PC-9 (cell line): ENCODE results near the gene TXNDC2. TPM values are rescaled to one million over a fixed set of nuclear protein-coding genes. Genes with fewer than 3 reads are reported as not detected.

Experiments
- BruUV-seq: library from RNA; stranded (reverse); fragments of 400-500 nt; replicated peaks from 2 replicates; lab custom pipeline; 2021; lab: Mats Ljungman, UMichigan
- CTCF ChIA-PET: fragments of 300-600 bp; sonication (Branson Sonifier 250); formaldehyde crosslinking; loops from one replicate; lab custom pipeline; 2022; ENCODE audit warnings: antibody characterized with exemption; lab: Charles Lee
- POLR2A ChIA-PET: fragments of 300-600 bp; sonication (Branson Sonifier 250); formaldehyde crosslinking; loops from one replicate; lab custom pipeline; 2022; ENCODE audit warnings: antibody characterized with exemption; ENCODE audit not compliant: unreplicated experiment; lab: Charles Lee
- DNase-seq, 2 experiments: peaks; one replicate each; pipeline versions ENCODE4 v3.0.0 to v3.0.0-alpha.2; 2015 to 2022; ENCODE audit warnings: mixed read lengths in 1 of 2
- H2AFZ ChIP-seq: fragments of 200-600 bp; sonication (generic); 2 replicates; pipeline ENCODE4 v1.8.1; 2017; ENCODE audit warnings: antibody characterized with exemption
- H3F3A ChIP-seq: fragments of 200-600 bp; sonication (generic); 2 replicates; pipeline ENCODE4 v1.8.1; 2017; ENCODE audit warnings: antibody characterized with exemption, mild to moderate bottlenecking, low read depth; ENCODE audit not compliant: insufficient read depth
- H3K27ac ChIP-seq: fragments of 200-600 bp; sonication (generic); 2 replicates; pipeline ENCODE4 v1.6.1; 2016; ENCODE audit warnings: mixed run types
- H3K27me3 ChIP-seq: fragments of 200-600 bp; sonication (generic); 2 replicates; pipeline ENCODE4 v1.6.1; 2016; ENCODE audit warnings: low read depth, mixed run types; ENCODE audit not compliant: insufficient read depth
- H3K36me3 ChIP-seq: fragments of 200-600 bp; sonication (generic); 2 replicates; pipeline ENCODE4 v1.6.1; 2016; ENCODE audit warnings: low read depth, mixed run types
- H3K4me1 ChIP-seq: fragments of 200-600 bp; sonication (generic); replicated peaks from 2 replicates; pipeline ENCODE4 v1.6.1; 2016; ENCODE audit warnings: mixed run types; ENCODE audit not compliant: insufficient read depth
- H3K4me2 ChIP-seq: fragments of 200-600 bp; sonication (generic); 2 replicates; pipeline ENCODE4 v1.6.1; 2017; ENCODE audit warnings: mixed run types
- H3K4me3 ChIP-seq: fragments of 200-600 bp; sonication (generic); 2 replicates; pipeline ENCODE4 v1.6.1; 2016; ENCODE audit warnings: mixed run types
- H3K79me2 ChIP-seq: fragments of 200-600 bp; sonication (generic); 2 replicates; pipeline ENCODE4 v1.6.1; 2017; ENCODE audit warnings: low read depth, mixed run types
- H3K9me2 ChIP-seq: fragments of 200-600 bp; sonication (generic); 2 replicates; pipeline ENCODE4 v1.8.1; 2017; ENCODE audit warnings: mild to moderate bottlenecking; ENCODE audit not compliant: insufficient read depth
- H3K9me3 ChIP-seq: fragments of 200-600 bp; sonication (generic); 2 replicates; pipeline ENCODE4 v1.8.1; 2016; ENCODE audit warnings: low read depth; ENCODE audit not compliant: insufficient read depth
- H4K20me1 ChIP-seq: fragments of 200-600 bp; sonication (generic); 2 replicates; pipeline ENCODE4 v1.8.1; 2017; ENCODE audit not compliant: insufficient read depth
- CTCF ChIP-seq: fragments of 200-600 bp; sonication (generic); conservative IDR thresholded peaks from 2 replicates; pipeline ENCODE4 v1.6.1; 2017; ENCODE audit warnings: mixed run types, antibody characterized with exemption, mild to moderate bottlenecking, moderate library complexity
- EZH2 ChIP-seq: fragments of 200-600 bp; sonication (generic); IDR thresholded peaks from 2 replicates; pipeline ENCODE4 v1.8.0; 2017; ENCODE audit warnings: antibody characterized with exemption, low read depth
- intact Hi-C: fragments of 100-400 bp; cut with micrococcal nuclease; formaldehyde crosslinking; loops from one replicate; pipeline ENCODE4 v1.10.0; 2022; ENCODE audit not compliant: unreplicated experiment
- total RNA-seq: library from RNA; stranded (reverse); gene quantifications from 2 replicates; pipeline ENCODE4 v1.2.3, GENCODE V29; 2021

The TXNDC2 gene
- total RNA-seq, 1 experiment from 2014 or later: 0.11 TPM

GRCh38 chr18:9915291-9916076 lies 29.7 kb downstream of the TXNDC2 start:
- Histone ChIP-seq H3F3A (peaks cover 23% of the 10 kb centered on the region), H3K79me2 (peaks cover 63% of the 10 kb centered on the region), H3K36me3 (0 out of 2 replicates have a peak, but pooled peaks cover 5% of the 10 kb centered on the region), H2AFZ (peak overlapping the region; percentile 23; the same call in 1 of the 2 replicates), H3K27me3 (no peaks in the 10 kb centered on the region), H3K4me3 (peak overlapping the region; percentile 99), H3K4me2 (peak overlapping the region; percentile 96), H3K4me1 (peaks cover 57% of the 10 kb centered on the region), H3K9me3 (no peaks in the 10 kb centered on the region), H3K27ac (peak overlapping the region; percentile 87), H4K20me1 (peaks cover 55% of the 10 kb centered on the region), H3K9me2 (no peaks in the 10 kb centered on the region)
- no peak for TF ChIP-seq EZH2
- no peak for TF ChIP-seq CTCF
- no peak for DNase-seq
- intact Hi-C loops: loop anchor here (1.0 to 10.0 kb wide), 5 partner anchors 47 to 301 kb away; partner anchors contain the start of gene PPP4R1
- ChIA-PET CTCF (interaction anchor here (0.7 kb wide), 1 partner anchor 252 kb away, joined by 3 read pairs; no protein-coding TSS in a partner anchor), POLR2A (interaction anchor here (0.7 to 1.0 kb wide), 2 partner anchors 16 to 80 kb away, joined by 3 read pairs; no protein-coding TSS in a partner anchor)
- BruUV-seq: no TSS peak

GRCh38 chr18:9916077-9916639 lies 30.4 kb downstream of the TXNDC2 start:
- intact Hi-C loops: loop anchor here (5.0 to 10.0 kb wide), 2 partner anchors 194 to 301 kb away; partner anchors contain the start of gene PPP4R1
- TSS peak; percentile 35 for BruUV-seq
- Histone ChIP-seq H3K36me3 (0 out of 2 replicates have a peak, but pooled peaks cover 5% of the 10 kb centered on the region), H4K20me1 (peaks cover 62% of the 10 kb centered on the region), H3K27ac (peak overlapping the region; percentile 87), H2AFZ (no peak overlapping the region), H3F3A (peaks cover 23% of the 10 kb centered on the region), H3K4me1 (peaks cover 59% of the 10 kb centered on the region), H3K9me2 (no peaks in the 10 kb centered on the region), H3K79me2 (peaks cover 70% of the 10 kb centered on the region), H3K9me3 (no peaks in the 10 kb centered on the region), H3K4me2 (peak overlapping the region; percentile 96), H3K27me3 (no peaks in the 10 kb centered on the region), H3K4me3 (peak overlapping the region; percentile 99)
- DNase-seq: no peak
- CTCF ChIA-PET: no interaction called here
- POLR2A ChIA-PET: interaction anchor here (0.6 to 1.0 kb wide), 2 partner anchors 70 to 81 kb away, joined by 3 read pairs; no protein-coding TSS in a partner anchor
- TF ChIP-seq EZH2 (no peak), CTCF (no peak)

GRCh38 chr18:9916808-9917207 lies 31.0 kb downstream of the TXNDC2 start:
- peak overlapping the region; percentile 87 for H3K27ac ChIP-seq
- H3K36me3 ChIP-seq: 0 out of 2 replicates have a peak, but pooled peaks cover 5% of the 10 kb centered on the region
- TF ChIP-seq CTCF (no peak), EZH2 (no peak)
- intact Hi-C loops: loop anchor here (5.0 to 10.0 kb wide), 2 partner anchors 195 to 302 kb away; partner anchors contain the start of gene PPP4R1
- H3K9me2 ChIP-seq: no peaks in the 10 kb centered on the region
- peaks cover 76% of the 10 kb centered on the region for H3K79me2 ChIP-seq
- H3K4me1 ChIP-seq: peaks cover 59% of the 10 kb centered on the region
- H3K9me3 ChIP-seq: no peaks in the 10 kb centered on the region
- H2AFZ ChIP-seq: no peak overlapping the region
- peaks cover 67% of the 10 kb centered on the region for H4K20me1 ChIP-seq
- ChIA-PET POLR2A (no interaction called here), CTCF (no interaction called here)
- no peaks in the 10 kb centered on the region for H3K27me3 ChIP-seq
- H3F3A ChIP-seq: peaks cover 23% of the 10 kb centered on the region
- H3K4me2 ChIP-seq: peak overlapping the region; percentile 96
- H3K4me3 ChIP-seq: peak overlapping the region; percentile 99
- no peak for DNase-seq
- BruUV-seq: no TSS peak
